Stimulated activated CD8-positive, alpha-beta memory T cell treated with anti-CD3 and anti-CD28 coated beads, Interleukin-7, amount 100 ng/mL, for 4 hours (primary cell): Measurements from ENCODE around the gene WDR5B.
"Not testable (repeated sequence)": the region's sequence is repeated elsewhere in the genome, so short reads cannot be mapped to it uniquely, and the experiment has no call there.

Source experiments
- DNase-seq, 2 donors: peaks; one replicate each; pipeline ENCODE4 v3.0.0-alpha.2; 2020; ENCODE audit warnings: low read depth in 2 of 2

The WDR5B gene

GRCh38 chr3:122415762-122416654 is at the start of gene WDR5B:
Gene WDR5B (minus strand): TSS chr3:122416062. CDS start chr3:122415528, 534 bp downstream.
- peak; percentile 95 to 98 for DNase-seq

- no peak for DNase-seq
Measured at GRCh38 chr3:122464659-122465058, 48.8 kb upstream of the WDR5B start.

GRCh38 chr3:122462406-122462805 is 46.5 kb upstream of the WDR5B start:
- DNase-seq = no peak

GRCh38 chr3:122461806-122462205 is 45.9 kb upstream of the WDR5B start:
- no peak for DNase-seq

GRCh38 chr3:122458992-122459391 is 43.1 kb upstream of the WDR5B start:
- DNase-seq = no peak

- no peak for DNase-seq
Measured at GRCh38 chr3:122457706-122458105, 41.8 kb upstream of the WDR5B start.

- no peak for DNase-seq
Measured at GRCh38 chr3:122456074-122456473, 40.2 kb upstream of the WDR5B start.

GRCh38 chr3:122451371-122451770 is 35.5 kb upstream of the WDR5B start:
- DNase-seq = no peak

GRCh38 chr3:122448218-122448617 is 32.4 kb upstream of the WDR5B start:
- DNase-seq = not testable (repeated sequence)

GRCh38 chr3:122444491-122444887 is 28.6 kb upstream of the WDR5B start:
- DNase-seq = not testable (repeated sequence)

- DNase-seq = not testable (repeated sequence)
Measured at GRCh38 chr3:122443762-122444490, 28.1 kb upstream of the WDR5B start.

GRCh38 chr3:122443090-122443489 is 27.2 kb upstream of the WDR5B start:
- DNase-seq = no peak

GRCh38 chr3:122435950-122436349 is 20.1 kb upstream of the WDR5B start:
- no peak for DNase-seq

GRCh38 chr3:122430371-122430770 is 14.5 kb upstream of the WDR5B start:
- DNase-seq = no peak

GRCh38 chr3:122427857-122428471 is 12.1 kb upstream of the WDR5B start:
- no peak for DNase-seq

GRCh38 chr3:122421836-122422235 is 6.0 kb upstream of the WDR5B start:
- no peak for DNase-seq

- no peak for DNase-seq
Measured at GRCh38 chr3:122421101-122421500, 5.2 kb upstream of the WDR5B start.

GRCh38 chr3:122416966-122417365 is 1.1 kb upstream of the WDR5B start:
- no peak for DNase-seq

- DNase-seq = peak in 1 of 2 donors; percentile 5
Measured at GRCh38 chr3:122415104-122415744, 638 bp downstream of the WDR5B start.

- DNase-seq = no peak
Measured at GRCh38 chr3:122414391-122414790, 1.5 kb downstream of the WDR5B start.

- DNase-seq = no peak
Measured at GRCh38 chr3:122410639-122411038, 5.2 kb downstream of the WDR5B start.

- DNase-seq = no peak
Measured at GRCh38 chr3:122410111-122410510, 5.8 kb downstream of the WDR5B start.
